Liver (tissue), 3 donors: Measurements from ENCODE around the gene ECHDC3.

Experiments used
- CTCF ChIP-seq: fragments of 150-350 bp; IDR thresholded peaks from 2 replicates; pipeline ENCODE4 v1.5.1; 2017; ENCODE audit warnings: improper control_type of control experiment, low read depth, low read length; ENCODE audit not compliant: missing input control
- GABPA ChIP-seq, 2 donors: IDR thresholded peaks in 1 of 2; conservative IDR thresholded peaks in 1 of 2; 2 replicates each; pipeline ENCODE4 v1.6.1; 2016; ENCODE audit warnings: antibody characterized with exemption in 2 of 2, mild to moderate bottlenecking in 1 of 2, moderate library complexity in 1 of 2
- MAX ChIP-seq: IDR thresholded peaks from 2 replicates; pipeline ENCODE4 v1.6.1; 2016; ENCODE audit warnings: antibody characterized with exemption
- REST ChIP-seq: IDR thresholded peaks from 2 replicates; pipeline ENCODE4 v1.6.1; 2016; ENCODE audit warnings: antibody characterized with exemption, mild to moderate bottlenecking
- RXRA ChIP-seq, 2 donors: IDR thresholded peaks; 2 replicates each; pipeline ENCODE4 v1.6.1; 2017 to 2018; ENCODE audit warnings: antibody characterized with exemption in 2 of 2, mild to moderate bottlenecking in 1 of 2
- YY1 ChIP-seq: IDR thresholded peaks from 2 replicates; pipeline ENCODE4 v1.6.1; 2016; ENCODE audit warnings: antibody characterized with exemption, mild to moderate bottlenecking
- ZBTB33 ChIP-seq: IDR thresholded peaks from 2 replicates; pipeline ENCODE4 v1.6.1; 2016; ENCODE audit warnings: antibody characterized with exemption
- donor health status: healthy.
- donor health status: healthy.

- no peak for TF ChIP-seq CTCF
- TF ChIP-seq GABPA (IDR thresholded peaks at IDR 0.05 in 1 of 2, conservative IDR thresholded peaks at IDR 0.05 in 1 of 2): no peak
- TF ChIP-seq MAX: no peak
- no peak for TF ChIP-seq RXRA (IDR thresholded peaks at IDR 0.05)
- no peak for TF ChIP-seq ZBTB33
- TF ChIP-seq REST: no peak
- TF ChIP-seq YY1: no peak
These were observed 38.1 kb upstream of the ECHDC3 start for GRCh38 chr10:11704092-11704491.
